ENCODE results near the gene CADM1.

Gene CADM1

DNA sequence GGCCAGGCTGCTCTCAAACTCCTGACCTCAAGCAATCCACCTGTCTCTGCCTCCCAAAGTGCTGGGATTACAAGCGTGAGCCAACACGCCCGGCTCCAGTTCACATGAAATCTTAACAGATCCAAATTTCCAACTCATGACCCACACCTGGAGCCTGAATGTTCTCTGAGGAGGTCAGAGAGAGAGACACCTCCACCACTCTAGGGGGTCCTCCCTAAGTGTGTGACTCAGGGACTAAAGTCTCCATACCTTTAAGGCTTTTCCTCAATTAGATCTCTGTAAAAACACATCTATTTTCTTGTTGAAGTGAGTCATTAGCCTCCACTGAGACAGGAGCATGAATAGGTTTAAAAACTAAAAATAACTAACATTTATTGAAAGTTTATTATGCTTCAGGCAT is 376.4 kb downstream of the CADM1 start:
- no peak for TF ChIP-seq FOXP2 (optimal IDR thresholded peaks at IDR 0.05; ENCODE audit: control extremely low read depth, extremely low read length, insufficient read depth)

DNA sequence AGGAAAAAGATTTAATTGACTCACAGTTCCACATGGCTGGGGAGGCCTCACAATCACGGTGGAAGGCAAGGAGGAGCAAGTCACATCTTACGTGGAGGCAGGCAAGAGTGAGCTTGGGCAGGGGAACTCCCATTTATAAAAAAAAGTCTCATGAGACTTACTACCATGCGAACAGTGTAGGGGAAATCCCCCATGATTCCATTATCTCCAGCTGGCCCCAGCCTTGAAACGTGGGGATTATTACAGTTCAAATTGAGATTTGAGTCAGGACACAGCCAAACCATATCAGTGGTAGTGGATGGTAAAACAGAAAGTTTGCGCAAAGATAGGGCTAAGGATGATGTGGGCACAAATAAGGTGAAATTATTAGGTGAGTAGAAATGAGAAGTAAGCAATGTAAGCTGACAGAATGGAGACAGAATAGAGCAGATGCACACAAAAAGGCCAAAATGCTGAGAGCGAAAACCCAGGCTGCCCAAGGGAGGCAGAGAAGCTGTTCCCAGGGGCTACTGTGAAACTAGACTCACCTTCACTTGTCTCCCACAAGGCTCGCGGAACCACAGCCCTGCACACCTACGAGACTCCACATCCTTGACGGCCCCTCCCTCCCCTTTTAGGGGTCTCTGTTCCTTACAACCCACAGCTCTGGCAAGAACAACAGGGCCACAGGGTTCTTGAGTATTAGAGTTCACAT is 377.6 kb downstream of the CADM1 start:
- DNase-seq (ENCODE audit: low read depth, low spot score): no peak
- no peaks in the 10 kb centered on the region for H3K36me3 ChIP-seq (ENCODE audit: insufficient read depth, low read length)
- TF ChIP-seq FOXP2 (optimal IDR thresholded peaks at IDR 0.05; ENCODE audit: control extremely low read depth, extremely low read length, insufficient read depth) (no peak), POLR2AphosphoS5 (IDR thresholded peaks at IDR 0.05; ENCODE audit: borderline replicate concordance, low read depth, low read length) (no peak), EZH2 (IDR thresholded peaks at IDR 0.05) (no peak)
- no peaks in the 10 kb centered on the region for H3K9me3 ChIP-seq (ENCODE audit: low read depth, low read length)
- no peak overlapping the region for H3K27ac ChIP-seq
- no peak overlapping the region for H3K9ac ChIP-seq (ENCODE audit: insufficient read length)
- no peak overlapping the region for H3K4me3 ChIP-seq

More for the DNA sequence above, 376.4 kb downstream of the CADM1 start:
- no peak for DNase-seq (ENCODE audit: low read depth, low spot score)
- no peak overlapping the region for H3K9ac ChIP-seq (ENCODE audit: insufficient read length)
- no peak overlapping the region for H3K4me3 ChIP-seq
- H3K27ac ChIP-seq: no peak overlapping the region
- no peaks in the 10 kb centered on the region for H3K36me3 ChIP-seq (ENCODE audit: insufficient read depth, low read length)
- H3K9me3 ChIP-seq (ENCODE audit: low read depth, low read length): no peaks in the 10 kb centered on the region

DNA sequence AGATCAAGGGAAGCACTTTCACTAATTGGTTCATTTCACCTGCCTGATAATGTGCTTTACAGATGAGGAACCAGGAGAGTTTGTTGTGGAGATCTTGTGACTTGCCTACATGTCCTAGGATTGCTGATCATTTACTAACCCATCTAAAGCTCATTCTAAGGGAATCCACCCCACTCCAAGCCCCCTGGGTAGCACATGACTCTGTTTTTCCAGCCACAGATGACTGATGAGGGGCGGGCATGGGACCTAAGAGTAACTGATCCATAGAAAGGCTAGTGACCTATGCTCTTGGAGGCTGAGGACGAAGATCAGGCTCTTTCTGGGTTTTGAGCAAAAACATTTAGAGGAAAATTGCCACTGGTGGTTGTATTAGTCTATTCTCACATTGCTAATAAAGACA is 378.1 kb downstream of the CADM1 start:
- no peaks in the 10 kb centered on the region for H3K36me3 ChIP-seq (ENCODE audit: insufficient read depth, low read length)
- TF ChIP-seq POLR2AphosphoS5 (IDR thresholded peaks at IDR 0.05; ENCODE audit: borderline replicate concordance, low read depth, low read length): no peak
- TF ChIP-seq EZH2 (IDR thresholded peaks at IDR 0.05): no peak
- H3K9me3 ChIP-seq (ENCODE audit: low read depth, low read length): no peaks in the 10 kb centered on the region
- no peak overlapping the region for H3K27ac ChIP-seq
- DNase-seq (ENCODE audit: low read depth, low spot score): no peak
- H3K9ac ChIP-seq (ENCODE audit: insufficient read length): no peak overlapping the region
- H3K4me3 ChIP-seq: no peak overlapping the region

DNA sequence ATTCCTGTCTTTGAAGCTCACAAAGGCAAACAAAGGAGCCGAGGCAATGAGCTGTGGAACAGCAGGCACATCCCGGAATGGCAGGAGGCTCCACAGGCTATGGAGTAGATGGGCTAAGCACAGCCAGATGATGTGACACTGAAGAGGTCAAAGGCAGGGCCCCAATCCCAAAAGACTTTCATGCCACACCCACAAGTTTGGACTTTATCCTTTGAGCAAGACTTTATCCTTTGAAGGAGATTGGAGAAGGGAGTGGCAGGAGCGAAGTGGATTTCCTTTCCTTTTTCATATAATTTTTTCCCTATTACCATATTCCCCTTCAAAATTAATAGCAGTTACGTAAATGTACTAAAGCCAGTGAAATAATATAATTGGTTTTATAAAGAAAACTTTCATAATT is 379.4 kb downstream of the CADM1 start:
- no peak for TF ChIP-seq FOXP2 (optimal IDR thresholded peaks at IDR 0.05; ENCODE audit: control extremely low read depth, extremely low read length, insufficient read depth)
- TF ChIP-seq POLR2AphosphoS5 (IDR thresholded peaks at IDR 0.05; ENCODE audit: borderline replicate concordance, low read depth, low read length): no peak
- TF ChIP-seq EZH2 (IDR thresholded peaks at IDR 0.05): no peak
- no peaks in the 10 kb centered on the region for H3K9me3 ChIP-seq (ENCODE audit: low read depth, low read length)
- no peak overlapping the region for H3K4me3 ChIP-seq
- no peak overlapping the region for H3K27ac ChIP-seq
- no peak for DNase-seq (ENCODE audit: low read depth, low spot score)
- no peak overlapping the region for H3K9ac ChIP-seq (ENCODE audit: insufficient read length)
- H3K36me3 ChIP-seq (ENCODE audit: insufficient read depth, low read length): no peaks in the 10 kb centered on the region

DNA sequence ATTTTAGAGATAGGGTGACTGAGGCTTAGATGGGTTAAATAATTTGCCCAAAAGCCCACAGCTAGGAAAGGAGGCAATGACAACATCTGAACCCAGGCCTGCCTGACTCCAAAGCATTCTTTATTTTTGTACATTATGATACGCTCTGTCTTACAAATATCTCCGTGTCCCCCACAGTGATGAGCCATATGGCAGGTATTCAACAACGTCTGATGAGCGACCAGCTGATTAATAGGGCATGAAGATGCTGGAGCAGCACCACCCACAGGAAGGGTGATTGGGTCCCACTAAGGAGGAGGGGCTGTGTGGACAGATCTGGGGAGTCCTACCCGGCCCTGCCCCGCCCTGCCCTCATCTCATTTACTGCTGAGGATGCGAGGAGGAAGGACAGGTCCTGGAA is 380.6 kb downstream of the CADM1 start:
- Histone ChIP-seq H3K27ac (no peak overlapping the region), H3K9me3 (ENCODE audit: low read depth, low read length) (no peaks in the 10 kb centered on the region)

GRCh38 chr11:115122274-115122673 is 381.9 kb downstream of the CADM1 start:
- DNase-seq (ENCODE audit: low read depth, low spot score): no peak
- no peak for TF ChIP-seq EZH2 (IDR thresholded peaks at IDR 0.05)
- TF ChIP-seq FOXP2 (optimal IDR thresholded peaks at IDR 0.05; ENCODE audit: control extremely low read depth, extremely low read length, insufficient read depth): no peak
- TF ChIP-seq POLR2AphosphoS5 (IDR thresholded peaks at IDR 0.05; ENCODE audit: borderline replicate concordance, low read depth, low read length): no peak

More for the DNA sequence above, 380.6 kb downstream of the CADM1 start:
- Histone ChIP-seq H3K36me3 (ENCODE audit: insufficient read depth, low read length) (no peaks in the 10 kb centered on the region), H3K4me3 (no peak overlapping the region), H3K9ac (ENCODE audit: insufficient read length) (no peak overlapping the region)
- TF ChIP-seq EZH2 (IDR thresholded peaks at IDR 0.05) (no peak), FOXP2 (optimal IDR thresholded peaks at IDR 0.05; ENCODE audit: control extremely low read depth, extremely low read length, insufficient read depth) (no peak), POLR2AphosphoS5 (IDR thresholded peaks at IDR 0.05; ENCODE audit: borderline replicate concordance, low read depth, low read length) (no peak)
- no peak for DNase-seq (ENCODE audit: low read depth, low spot score)

More at GRCh38 chr11:115122274-115122673, 381.9 kb downstream of the CADM1 start:
- H3K9me3 ChIP-seq (ENCODE audit: low read depth, low read length): no peaks in the 10 kb centered on the region
- H3K36me3 ChIP-seq (ENCODE audit: insufficient read depth, low read length): no peaks in the 10 kb centered on the region
- no peak overlapping the region for H3K9ac ChIP-seq (ENCODE audit: insufficient read length)
- H3K4me3 ChIP-seq: no peak overlapping the region
- H3K27ac ChIP-seq: no peak overlapping the region

Measured in SK-N-MC (cell line).